Metanephros (tissue), 1 donor: ENCODE data around the gene BDH2. TPM values are rescaled to one million over a fixed set of nuclear protein-coding genes. Genes with fewer than 3 reads are reported as not detected.

Experiments used
- total RNA-seq: library from RNA; depleted of rRNA; stranded (reverse); fragments of >200 nt; gene quantifications from one replicate; pipeline ENCODE4 v1.2.3, GENCODE V29; 2014

BDH2 gene
- total RNA-seq = 113 TPM

DNA sequence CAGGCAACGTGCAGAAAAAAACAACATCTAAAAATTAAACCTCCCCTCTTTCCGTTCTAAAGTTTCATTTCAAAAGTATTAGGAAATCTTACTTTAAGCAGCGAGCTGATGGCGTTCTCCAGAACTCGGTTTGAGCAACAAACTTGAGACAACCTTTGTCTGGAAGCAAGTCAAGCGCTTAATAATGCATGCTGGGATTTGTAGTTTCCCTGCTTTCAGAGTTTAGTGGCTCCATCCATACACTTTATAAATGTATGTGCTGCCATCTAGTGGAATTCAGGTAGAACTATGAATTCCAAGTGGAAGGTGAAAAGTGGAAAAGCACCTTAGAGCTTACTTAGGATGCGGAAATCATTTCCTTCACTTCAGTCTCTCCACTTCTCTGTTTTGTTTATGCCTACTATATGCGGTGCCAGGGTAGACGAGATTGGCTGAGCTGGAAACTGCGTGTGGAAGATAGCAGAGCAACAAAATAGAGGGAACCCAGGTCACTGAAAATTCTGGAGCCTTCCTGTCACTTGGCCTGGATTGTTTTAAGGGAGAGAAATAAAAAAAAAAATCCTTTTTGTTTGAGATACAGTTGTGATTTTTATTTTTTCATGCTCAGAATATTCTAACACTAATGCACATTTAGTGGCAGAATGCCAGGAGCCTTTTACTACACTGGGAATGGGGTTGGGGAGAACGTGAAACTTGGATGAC is at the start of gene BDH2:
BDH2 (minus strand) TSS at position 144 of the 702 bp plus-strand sequence. CDS start 3,580 bp downstream, outside the sequence.

DNA sequence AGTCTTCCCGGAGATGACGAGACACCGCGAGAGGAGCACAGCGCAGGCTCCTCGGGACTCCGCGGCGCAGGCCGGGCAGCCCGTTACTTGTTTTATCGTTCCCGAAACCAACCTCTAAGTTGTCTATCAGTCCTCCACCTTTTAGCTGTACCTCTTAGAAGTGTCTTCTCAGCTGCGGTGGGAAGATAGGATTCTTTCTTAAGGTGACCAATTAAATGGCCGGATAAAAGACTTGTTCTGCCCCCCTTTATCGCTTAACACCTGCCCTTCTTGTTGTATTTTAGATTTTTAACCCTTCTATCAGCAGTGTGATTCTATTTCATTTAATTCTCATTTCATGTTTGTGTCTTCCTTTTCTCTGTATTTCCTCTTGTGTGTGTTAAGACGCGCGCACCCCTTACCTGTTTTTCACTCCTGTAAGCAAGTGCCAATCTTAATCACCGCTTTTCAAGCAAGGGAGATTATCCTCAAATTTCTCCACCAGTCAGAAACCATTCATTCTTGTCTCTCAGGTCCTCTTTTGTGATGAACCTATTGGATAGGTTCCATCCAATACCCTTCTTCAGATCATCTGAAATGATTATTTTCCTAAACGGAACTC is 22.8 kb downstream of the BDH2 start, which contains the start of gene SLC9B2:
SLC9B2 (minus strand) TSS at position 15 of the 601 bp plus-strand sequence. CDS start 9,211 bp downstream, outside the sequence.

Other genes starting within 250 kb of the BDH2 start
- 33.5 TPM for gene CISD2, start 230.8 kb downstream of the BDH2 start, total RNA-seq
- gene SLC9B1, start 80.1 kb downstream of the BDH2 start, total RNA-seq = 5.0 TPM
- gene SLC9B2, start 23.1 kb downstream of the BDH2 start, total RNA-seq = 15.2 TPM
- 5.2 TPM for gene CENPE, start 98.5 kb upstream of the BDH2 start, total RNA-seq